ENCODE data around the gene ADCY9.

ADCY9 gene

DNA sequence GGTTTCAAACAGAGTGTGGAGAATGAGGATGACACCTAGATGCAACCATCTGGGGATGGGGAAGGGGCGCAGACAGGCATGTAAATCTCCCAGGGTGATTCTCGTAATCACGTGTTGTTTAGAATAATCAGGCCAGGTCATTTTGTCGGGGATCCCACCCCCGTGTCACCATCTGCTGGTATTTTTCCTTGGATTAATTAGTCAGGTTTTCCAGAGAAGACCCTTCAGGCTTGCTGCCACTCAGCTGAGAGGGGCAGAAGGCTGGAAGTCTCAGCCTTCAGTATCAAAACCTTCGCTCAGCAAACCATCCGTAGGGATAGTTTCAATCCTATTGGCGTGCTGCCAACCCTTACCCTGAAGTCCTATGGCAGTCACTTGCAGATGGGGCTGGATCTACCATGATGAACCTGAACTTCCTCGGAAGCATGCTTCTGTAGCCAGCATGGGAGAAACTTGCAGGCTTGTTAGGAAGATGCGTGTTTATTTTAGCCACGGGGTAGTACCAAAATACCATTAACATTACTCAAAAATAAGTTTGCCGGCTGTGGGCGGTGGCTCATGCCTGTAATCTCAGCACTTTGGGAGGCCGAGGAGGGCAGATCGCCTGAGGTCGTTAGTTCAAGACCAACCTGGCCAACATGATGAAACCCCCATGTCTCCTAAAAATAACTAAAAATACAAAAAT is 7.5 kb upstream of the ADCY9 start:
- no peak for DNase-seq (ENCODE audit: low spot score)

DNA sequence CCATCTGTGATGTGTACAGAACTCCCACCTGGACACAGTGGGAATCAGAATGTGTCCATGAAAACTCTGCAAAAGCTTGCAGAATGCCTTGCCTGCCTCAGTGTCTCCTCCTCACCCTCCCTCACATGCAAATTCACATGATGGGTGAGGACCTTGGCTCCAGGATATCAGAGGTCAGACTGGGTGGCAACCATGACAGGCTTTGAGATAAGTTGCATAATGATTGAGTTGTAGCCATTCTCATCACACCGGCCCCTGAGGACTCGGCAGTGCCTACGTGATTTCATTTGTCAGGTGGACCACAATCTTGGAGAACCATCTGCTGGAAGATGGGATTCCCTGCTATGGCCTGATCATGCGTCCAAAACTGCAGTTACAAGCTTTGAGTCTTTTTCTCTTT is 3.9 kb upstream of the ADCY9 start:
- DNase-seq (ENCODE audit: low spot score) = no peak

DNA sequence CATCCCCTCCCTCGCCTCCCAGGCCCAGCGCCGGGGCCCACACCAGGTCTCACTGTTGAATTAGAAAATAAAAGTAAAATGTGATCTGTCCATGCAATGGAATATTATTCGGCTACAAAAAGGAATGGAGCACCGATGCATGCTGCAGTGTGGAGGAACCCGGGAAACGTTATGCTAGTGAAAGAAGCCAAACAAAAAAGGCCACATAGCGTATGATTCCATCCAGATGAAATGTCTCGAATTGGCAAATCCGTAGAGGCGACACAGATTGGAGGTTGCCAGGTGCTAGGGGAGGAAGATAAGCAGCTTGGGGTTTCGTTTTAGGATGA is 972 bp upstream of the ADCY9 start:
- no peak for DNase-seq (ENCODE audit: low spot score)

DNA sequence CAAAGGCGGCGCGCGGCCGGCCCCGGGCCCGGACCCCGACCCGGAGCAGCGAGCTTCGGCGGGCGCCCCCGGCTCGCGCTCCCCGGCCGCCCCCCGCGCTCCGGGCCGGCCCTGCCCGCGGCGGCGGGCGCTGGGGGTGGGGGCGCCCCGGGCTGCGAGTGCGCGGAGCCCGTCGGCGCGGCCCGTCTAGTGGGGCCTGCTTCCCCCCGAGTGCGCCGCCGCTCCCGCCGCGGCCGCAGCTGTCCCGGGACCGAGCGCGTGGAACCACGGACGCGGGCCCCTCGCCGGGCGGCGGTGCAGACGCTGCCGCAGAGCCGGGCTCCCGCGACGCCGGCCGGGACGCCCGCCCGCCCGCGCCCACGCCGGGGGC is 308 bp downstream of the ADCY9 start:
- no peak for DNase-seq (ENCODE audit: low spot score)

DNA sequence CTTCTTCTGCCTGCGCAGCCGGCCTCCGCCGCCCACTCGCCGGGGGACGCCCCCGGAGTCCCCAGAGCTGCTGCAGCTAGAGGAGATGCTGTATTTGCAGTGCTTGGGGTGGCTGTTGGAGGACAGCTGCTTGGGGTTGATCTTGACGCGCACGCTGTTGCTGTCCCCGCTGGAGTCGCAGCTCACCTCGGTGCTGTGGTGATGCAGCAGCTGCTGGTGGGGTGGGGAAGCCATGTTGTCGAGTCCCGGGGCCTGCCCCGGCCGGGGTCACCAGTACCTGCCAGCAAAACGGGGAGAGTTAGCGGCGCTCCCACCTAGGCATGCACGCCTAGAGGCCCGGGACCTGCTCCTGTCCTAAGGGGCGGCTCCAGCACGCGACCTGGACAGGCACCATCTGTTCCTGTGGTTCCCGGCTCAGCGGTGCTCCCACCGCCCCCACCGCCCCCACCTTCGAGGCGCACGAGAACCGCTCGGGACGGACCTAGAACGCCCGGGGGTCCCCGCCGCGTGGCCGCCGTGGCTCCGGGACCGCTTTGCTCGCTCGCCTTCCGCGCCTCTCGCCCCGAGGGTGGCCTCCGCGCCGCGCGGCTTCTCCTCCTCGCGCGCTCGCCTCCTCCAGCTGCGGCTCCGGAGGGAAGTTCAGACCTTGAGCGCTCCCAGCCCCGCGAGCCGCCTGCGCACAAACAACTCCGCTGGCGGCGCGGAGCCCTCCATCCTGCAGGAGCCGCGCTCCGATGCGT is 863 bp downstream of the ADCY9 start:
- peak; percentile 30 for DNase-seq (ENCODE audit: low spot score)

DNA sequence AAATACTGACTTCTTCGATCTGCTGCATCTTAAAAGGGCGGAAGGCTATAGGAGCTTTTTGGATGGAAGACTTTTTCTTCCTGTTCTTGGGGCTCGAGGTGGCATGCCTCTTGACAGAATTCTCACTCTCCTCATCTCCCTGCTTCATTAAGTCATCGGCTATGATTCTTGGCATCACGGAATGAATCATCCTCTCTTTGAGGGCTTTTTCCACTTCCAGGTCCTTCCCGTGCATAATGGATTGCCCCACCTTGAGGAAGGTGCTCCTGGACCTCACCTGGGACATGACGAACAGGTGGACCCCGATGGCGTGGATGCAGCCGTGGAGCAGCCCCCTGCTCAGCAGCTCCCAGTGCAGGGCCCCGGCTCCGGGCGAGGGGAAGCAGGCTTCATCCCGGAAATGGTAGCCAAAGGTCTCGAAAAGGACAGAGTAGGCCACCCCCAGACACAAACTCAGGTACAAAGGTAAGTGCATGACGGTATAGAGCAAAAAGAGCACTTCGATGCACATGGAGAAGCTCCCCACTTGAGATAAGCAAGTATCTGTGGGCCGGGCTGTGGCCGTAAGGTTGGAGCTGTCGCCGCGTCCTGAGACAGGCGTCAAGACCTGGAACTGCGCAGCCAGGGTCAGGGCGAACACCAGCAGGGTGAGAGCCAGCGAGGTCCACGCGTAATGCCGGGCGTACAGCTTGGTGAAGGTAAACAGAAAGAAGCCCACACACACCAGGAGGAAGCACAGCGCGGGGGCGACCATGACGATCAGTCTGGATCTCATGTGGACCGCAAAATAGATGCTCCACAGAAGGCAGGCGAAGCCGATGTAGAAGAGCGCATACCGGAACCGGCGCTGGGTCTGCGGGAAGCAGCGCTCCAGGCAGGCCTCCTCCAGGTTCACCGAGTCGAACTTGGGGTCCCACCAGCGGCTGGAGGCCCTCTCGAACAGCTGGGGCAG is 1.7 kb downstream of the ADCY9 start:
- peak; percentile 43 for DNase-seq (ENCODE audit: low spot score)

DNA sequence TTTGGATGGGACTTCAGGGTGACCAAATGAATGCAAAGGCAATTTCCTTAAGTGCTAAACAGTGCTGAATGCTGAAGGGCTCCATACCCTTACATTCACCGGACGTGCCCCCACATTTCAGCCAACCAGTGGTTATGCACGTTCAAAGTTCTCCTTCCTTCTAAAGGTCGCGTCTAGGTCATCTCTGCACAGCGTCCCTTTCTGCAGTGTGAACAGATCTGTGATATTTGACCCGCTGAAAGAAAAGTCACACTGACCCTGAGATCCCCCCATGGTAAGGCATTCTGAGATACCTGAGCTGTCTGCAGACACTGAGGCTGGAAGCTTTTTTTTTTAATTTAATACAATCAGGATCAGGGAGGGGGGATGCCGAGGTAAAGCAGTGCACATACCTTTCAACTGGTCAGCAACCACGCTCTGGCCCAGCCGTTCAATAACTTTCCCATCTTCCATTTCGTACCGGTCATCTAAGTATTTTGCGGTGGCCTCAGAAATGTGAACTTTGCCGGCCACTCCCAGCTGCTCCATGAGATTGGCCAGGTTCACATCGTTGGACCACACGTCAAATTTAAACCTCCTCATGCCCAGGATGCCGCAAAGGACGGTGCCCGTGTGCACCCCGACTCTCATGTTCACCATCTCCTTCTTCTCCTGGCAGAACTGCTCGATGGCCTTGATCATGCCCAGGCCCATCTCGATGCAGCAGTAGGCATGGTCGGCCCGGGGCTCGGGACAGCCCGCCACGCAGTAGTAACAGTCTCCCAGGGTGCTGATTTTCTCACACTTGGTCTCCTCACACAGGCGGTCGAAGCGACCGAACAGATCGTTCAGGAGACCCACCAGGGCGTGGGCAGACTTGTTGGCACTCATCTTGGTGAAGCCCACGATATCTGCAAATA is 2.6 kb downstream of the ADCY9 start:
- DNase-seq (ENCODE audit: low spot score) = no peak

DNA sequence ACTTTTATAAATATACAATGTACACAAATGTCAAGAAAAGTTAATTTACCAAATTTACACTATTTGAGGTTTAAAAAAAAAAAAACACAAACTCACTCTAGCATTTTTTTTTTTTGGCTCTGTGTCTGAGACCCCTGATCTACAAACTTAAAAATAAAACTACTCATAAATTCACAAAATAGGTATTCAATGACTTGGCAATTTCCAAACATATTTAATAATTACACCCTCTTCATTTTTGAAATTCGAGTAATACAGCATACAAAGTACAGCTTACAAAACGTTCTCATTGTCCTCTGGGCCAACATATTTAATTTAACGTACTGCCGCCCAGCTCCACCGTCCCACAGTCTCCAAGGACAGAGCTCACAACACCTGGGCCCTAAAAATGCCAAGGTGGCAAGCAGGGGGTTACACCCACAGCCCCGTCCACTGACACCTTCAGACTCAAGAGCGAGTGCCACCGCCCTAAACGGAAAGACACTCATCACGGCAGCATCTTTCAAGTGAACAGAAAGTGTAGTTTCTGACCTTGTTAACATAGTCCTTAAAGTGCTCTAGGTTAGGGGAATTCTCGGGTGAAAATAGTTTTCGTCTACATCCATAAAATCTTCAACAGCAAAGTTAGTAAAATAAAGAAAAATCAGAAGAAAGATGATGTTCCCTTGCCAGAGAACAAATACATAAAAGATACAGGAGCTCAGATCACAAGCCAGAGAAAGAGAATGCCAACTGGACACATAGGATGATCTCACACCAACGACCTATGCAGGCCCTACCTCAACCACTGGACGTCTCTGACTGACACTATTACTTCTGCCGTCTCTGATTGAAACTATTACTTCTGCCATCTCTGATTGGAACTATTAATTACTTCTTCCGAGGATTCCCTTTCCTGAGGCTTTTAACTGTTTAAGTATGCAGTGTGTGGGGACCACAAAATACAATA is 4.2 kb downstream of the ADCY9 start:
- DNase-seq (ENCODE audit: low spot score) = no peak

DNA sequence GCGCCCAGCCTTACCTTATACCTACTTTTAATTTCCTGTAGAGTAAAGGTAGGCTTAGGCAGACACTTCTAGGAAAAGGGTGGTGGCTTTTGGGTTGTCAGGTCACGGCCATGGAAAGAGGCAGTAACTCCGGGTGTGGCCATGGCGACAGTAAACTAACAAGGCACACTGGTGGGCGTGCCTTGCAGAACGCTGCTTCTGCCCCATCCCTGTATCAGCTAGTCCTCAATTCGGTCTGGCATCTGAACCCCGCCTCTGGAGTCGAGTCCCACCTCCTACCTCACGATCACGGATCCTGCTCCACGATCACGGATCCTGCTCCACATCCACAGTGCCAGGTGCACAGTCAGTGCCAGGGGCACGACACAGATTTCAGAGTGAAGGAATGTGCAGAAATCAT is 5.6 kb downstream of the ADCY9 start:
- no peak for DNase-seq (ENCODE audit: low spot score)

DNA sequence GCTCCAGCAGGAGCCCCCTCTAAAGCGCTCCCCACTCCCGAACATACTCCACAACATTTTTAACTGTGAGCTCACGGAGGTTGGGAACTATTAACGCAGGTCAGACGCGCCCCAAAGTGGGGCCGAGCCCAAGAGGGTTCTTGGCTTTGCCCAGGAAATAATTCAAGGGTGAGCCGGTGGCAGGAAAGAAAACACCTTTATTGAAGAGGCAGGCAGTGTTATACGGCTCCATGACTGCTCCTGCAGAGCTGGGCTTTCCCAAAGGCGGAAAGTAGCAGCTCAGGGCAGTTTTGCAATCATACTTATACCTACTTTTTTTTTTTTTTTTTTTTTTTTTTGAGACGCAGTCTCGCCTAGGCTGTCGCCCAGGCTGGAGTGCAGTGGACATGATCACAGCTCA is 6.2 kb downstream of the ADCY9 start:
- DNase-seq (ENCODE audit: low spot score) = no peak

DNA sequence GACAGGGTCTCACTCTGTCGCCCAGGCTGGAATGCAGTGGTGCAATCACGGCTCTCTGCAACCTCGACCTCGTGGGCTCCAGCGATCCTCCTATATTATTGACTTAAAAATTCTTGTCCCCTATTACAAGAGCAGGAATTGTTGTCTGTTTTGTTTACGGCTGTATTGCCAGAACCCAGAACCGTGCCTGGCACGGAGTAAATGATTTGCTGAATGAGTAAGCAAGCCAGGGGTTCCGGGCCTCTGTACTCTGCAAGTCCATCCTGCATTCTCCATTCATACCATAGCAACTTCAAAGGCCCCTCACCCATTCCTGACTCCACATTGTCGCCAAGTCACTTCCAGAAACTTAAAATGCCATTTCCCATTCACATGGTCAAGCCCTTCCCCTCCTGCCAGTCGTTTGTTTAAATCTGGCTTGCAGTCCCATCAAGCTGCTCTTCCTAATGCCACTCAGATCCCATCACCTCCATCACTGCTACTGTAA is 6.9 kb downstream of the ADCY9 start:
- DNase-seq (ENCODE audit: low spot score) = no peak

DNA sequence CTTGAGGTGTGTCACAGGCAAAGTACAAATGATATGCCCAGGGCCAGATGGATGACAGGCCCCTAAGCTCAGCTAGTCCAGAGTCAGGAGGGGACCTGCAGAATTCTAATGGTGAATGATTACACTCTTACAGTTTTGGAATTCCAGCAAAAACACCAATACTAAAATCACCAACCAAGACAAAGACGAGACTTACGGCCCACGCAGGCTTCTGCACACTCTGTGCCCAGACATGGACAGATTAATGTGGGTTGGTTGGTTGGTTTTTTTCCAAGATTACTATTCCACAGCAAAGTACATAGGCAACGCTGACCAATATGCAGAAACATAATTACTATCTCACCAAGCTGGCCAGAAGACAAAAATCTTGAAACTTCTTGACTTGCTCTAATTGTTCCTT is 9.7 kb downstream of the ADCY9 start:
- no peak for DNase-seq (ENCODE audit: low spot score)

DNA sequence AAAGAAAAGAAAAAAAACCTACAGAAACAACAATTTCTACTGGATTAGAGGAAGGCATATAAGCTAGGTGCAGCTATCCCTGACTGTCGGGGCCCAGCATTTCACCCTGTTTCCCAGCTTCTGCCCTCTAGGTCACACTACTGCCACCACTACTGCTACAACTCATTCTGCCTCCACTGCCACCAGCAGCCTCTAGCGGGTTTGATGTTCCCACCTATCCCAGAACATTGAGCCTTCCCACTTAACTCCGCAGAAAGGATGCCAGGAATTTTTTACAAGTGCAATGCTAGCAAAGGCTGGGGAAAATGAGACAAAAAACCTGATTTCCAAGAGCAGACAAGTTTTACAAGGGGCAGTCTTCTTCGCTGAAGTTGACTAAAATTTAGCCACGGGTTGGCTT is 10.4 kb downstream of the ADCY9 start:
- DNase-seq (ENCODE audit: low spot score) = no peak

DNA sequence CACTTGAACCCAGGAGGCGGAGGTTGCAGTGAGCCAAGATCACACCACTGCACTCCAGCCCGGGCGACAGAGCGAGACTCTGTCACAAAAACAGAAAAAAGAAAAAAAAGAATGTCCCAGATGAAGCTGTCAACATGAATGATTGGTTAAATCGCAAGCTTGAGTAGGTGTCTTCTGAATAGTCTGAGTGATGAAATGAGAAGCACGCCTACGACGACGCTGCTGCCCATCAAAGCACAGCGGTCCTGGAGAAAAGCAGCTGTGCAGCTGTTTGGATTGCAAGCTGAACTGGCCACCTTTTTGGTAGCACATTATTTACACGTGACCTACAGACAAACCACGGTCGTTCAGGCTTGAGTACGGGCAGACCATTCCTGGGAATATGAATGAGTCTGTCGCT is 12.5 kb downstream of the ADCY9 start:
- DNase-seq (ENCODE audit: low spot score) = no peak

DNA sequence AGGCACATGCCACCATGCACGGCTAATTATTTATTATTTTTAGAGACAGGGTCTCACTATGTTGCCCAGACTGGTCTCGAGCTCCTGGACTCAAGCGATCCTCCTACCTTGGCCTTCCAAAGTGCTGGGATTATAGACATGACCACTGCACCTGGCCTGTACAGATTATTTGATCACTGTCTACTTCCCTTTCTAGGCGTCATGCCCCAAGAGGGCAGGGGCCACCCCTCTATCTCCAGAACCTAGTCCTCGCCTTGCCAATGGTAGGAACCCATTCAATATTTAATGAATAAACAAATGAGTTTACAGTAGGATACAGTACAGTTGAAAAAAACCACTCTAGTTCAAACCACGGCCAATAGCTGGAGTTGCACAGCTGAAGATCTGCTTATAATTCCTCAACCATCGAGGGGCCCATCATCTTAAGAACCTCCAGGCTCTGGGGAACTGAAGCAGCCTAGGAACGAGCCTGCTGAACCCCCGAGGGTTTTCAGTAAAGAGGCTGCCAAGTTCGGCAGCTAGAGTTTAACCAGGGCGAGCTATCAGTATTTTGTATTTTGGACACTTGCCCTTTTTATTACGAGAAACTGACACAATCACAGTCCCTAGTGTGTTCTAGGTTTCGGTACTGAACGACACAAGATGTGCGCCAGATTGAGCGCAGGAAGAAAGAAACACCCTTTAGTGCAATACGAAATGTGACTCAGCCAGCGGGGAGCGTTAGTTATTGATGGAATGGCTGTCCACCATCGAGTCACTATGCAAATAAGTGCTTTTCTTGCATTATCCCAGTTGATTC is 14.6 kb downstream of the ADCY9 start:
- no peak for DNase-seq (ENCODE audit: low spot score)

DNA sequence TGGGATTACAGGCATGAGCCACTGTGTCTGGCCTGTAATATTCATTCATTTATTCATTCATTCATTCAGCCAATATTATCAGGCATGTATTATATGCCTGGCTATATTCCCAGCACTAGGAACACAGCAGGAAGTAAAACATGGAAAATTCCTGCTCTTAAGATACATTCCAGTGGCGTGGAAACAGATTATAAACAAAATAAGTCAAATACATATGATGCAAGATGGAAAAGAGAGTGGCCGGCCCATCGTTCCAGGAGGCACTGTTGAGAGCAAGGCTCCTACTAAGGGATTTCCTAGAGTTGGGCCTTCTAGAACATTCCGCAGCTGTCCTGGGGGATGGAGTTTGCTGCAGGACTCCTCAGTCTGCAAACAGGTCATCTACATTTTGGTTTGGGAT is 17.7 kb downstream of the ADCY9 start:
- DNase-seq (ENCODE audit: low spot score) = no peak

DNA sequence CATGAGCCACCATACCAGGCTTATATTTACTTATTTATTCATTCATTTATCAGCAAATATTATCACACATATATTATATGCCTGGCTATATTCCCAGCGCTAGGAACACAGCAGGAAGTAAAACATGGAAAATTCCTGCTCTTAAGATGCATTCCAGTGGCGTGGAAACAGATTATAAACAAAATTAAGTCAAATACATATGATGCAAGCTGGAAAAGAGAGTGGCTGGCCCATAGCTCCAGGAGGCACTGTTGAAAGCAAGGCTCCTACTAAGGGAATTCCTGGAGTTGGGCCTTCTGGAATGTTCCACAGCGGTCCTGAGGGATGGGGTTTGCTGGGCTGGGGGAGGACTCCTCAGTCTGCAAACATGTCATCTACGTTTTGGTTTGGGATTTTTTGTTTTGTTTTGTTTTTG is 18.4 kb downstream of the ADCY9 start:
- no peak for DNase-seq (ENCODE audit: low spot score)

DNA sequence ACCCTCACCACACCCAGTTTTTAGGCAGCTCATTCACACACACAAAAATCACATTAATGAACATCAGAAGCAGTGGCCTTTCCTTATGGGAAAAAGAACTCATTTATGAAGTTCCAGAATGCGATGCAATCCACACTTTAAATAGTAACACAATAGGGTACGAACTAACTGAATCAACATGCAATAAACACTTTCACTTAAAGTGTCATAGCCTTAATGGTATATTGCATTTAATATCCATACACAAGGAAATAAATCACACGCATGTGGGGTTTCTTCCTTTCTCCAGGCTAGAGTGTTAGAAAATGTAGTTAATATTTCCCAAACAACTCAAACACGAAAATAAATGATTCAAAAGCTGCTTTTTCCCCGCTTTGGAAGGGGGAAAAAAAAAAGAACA is 19.7 kb downstream of the ADCY9 start:
- DNase-seq (ENCODE audit: low spot score) = no peak

DNA sequence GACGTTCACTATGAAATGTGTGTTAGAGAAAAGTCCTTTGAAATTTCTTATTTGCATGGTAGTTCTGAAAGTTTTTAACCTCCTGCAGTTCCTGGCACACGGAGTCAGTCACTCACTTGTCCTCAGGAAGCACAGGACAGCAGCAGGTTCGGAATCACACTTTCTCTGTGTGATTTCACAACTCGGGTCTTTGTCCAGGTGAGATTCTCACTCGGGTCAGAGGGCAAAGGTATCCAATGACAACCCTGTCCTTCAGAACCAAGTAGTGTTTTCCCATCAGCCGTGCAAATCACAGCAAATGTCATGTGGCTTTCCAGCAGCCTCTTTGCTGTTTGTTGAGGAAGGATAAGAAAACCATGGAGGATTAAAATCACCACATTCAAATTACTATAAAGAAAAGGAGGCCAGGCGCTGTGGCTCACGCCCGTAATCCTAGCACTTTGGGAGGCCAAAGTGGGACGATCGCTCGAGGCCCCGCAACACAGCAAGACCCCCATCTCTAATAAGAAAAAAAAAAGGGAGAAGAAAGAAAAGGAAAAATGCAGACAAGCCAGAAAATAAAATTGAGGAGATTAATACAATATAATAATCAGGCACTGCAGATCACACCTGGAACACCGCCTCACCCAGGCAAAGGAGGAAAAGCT is 22.0 kb downstream of the ADCY9 start:
- DNase-seq (ENCODE audit: low spot score) = no peak

Data from Ammon's horn (tissue), 1 donor.